HFF-Myc (cell line): ENCODE results near the gene PARD3B.

ENCODE experiments used
- DNase-seq: peaks from one replicate; pipeline ENCODE4 v3.0.0-alpha.2; 2011; ENCODE audit warnings: low read depth; ENCODE audit errors: extremely low read depth
- H3K4me3 ChIP-seq: replicated peaks from 2 replicates; pipeline ENCODE4 v1.5.1; 2011; ENCODE audit warnings: low read depth, mild to moderate bottlenecking, control low read depth, low read length
- CTCF ChIP-seq: IDR thresholded peaks from 2 replicates; pipeline ENCODE4 v1.5.1; 2012; ENCODE audit warnings: mild to moderate bottlenecking, low read depth, low read length, control low read depth; ENCODE audit errors: missing control alignments

The PARD3B gene

GRCh38 chr2:204901591-204901990 is 356.3 kb downstream of the PARD3B start:
- no peak overlapping the region for H3K4me3 ChIP-seq
- no peak for DNase-seq
- TF ChIP-seq CTCF: no peak

- H3K4me3 ChIP-seq: no peak overlapping the region
- no peak for TF ChIP-seq CTCF
- DNase-seq: no peak
These were observed 364.5 kb downstream of the PARD3B start for GRCh38 chr2:204909791-204910190.

GRCh38 chr2:204913312-204913711 is 368.0 kb downstream of the PARD3B start:
- TF ChIP-seq CTCF: no peak
- H3K4me3 ChIP-seq: no peak overlapping the region
- DNase-seq: no peak

GRCh38 chr2:204913854-204914464 is 368.7 kb downstream of the PARD3B start:
- TF ChIP-seq CTCF: no peak
- H3K4me3 ChIP-seq: no peak overlapping the region

GRCh38 chr2:204914708-204915107 is 369.4 kb downstream of the PARD3B start:
- TF ChIP-seq CTCF: no peak
- no peak overlapping the region for H3K4me3 ChIP-seq

More at GRCh38 chr2:204913854-204914464, 368.7 kb downstream of the PARD3B start:
- DNase-seq: no peak

GRCh38 chr2:204917089-204917701 is 371.9 kb downstream of the PARD3B start:
- no peak for DNase-seq
- no peak overlapping the region for H3K4me3 ChIP-seq

More at GRCh38 chr2:204914708-204915107, 369.4 kb downstream of the PARD3B start:
- no peak for DNase-seq

More at GRCh38 chr2:204917089-204917701, 371.9 kb downstream of the PARD3B start:
- no peak for TF ChIP-seq CTCF
